HG03342 (cell line): ENCODE measurements around the gene NXPH2.
"Not testable (repeated sequence)": the region's sequence is repeated elsewhere in the genome, so short reads cannot be mapped to it uniquely, and the experiment has no call there.

Experiments
- ATAC-seq: cut with Tn5 transposase; IDR thresholded peaks from one replicate; pipeline ENCODE4 v1.9.1; 2021; ENCODE audit warnings: mild to moderate bottlenecking, moderate library complexity; ENCODE audit not compliant: unreplicated experiment

The NXPH2 gene

GRCh38 chr2:138760676-138761075, 19.5 kb downstream of the NXPH2 start:
- ATAC-seq, result no peak

- ATAC-seq, result no peak
Observed at GRCh38 chr2:138757384-138757783, 22.8 kb downstream of the NXPH2 start.

GRCh38 chr2:138752197-138752956, 27.8 kb downstream of the NXPH2 start:
- no peak for ATAC-seq

GRCh38 chr2:138744713-138745112, 35.5 kb downstream of the NXPH2 start:
- ATAC-seq, result no peak

GRCh38 chr2:138742441-138743057, 37.6 kb downstream of the NXPH2 start:
- no peak for ATAC-seq

- no peak for ATAC-seq
Observed at GRCh38 chr2:138741851-138742250, 38.3 kb downstream of the NXPH2 start.

DNA sequence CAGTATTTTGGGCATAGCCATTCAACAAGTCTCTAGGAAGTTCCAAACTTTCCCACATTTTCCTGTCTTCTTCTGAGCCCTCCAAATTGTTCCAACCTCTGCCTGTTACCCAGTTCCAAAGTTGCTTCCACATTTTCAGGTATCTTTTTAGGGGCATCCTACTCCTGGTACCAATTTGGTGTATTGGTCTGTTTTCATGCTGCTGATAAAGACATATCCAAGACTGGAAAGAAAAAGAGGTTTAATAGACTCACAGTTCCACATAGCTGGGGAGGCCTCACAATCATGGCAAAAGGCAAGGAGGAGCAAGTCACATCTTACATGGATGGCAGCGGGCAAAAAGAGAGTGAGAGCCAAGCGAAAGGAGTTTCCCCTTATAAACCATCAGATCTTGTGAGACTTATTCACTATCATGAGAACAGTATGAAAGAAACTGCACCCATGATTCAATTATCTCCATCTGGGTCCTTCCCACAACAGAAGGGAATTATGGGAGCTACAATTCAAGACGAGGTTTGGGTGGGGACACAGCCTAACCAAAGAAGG, 43.1 kb downstream of the NXPH2 start:
- not testable (repeated sequence) for ATAC-seq

GRCh38 chr2:138732651-138733050, 47.5 kb downstream of the NXPH2 start:
- no peak for ATAC-seq

- ATAC-seq, result peak; percentile 81
Observed at GRCh38 chr2:138730497-138731030, 49.6 kb downstream of the NXPH2 start.

- no peak for ATAC-seq
Observed at GRCh38 chr2:138727956-138728355, 52.2 kb downstream of the NXPH2 start.

DNA sequence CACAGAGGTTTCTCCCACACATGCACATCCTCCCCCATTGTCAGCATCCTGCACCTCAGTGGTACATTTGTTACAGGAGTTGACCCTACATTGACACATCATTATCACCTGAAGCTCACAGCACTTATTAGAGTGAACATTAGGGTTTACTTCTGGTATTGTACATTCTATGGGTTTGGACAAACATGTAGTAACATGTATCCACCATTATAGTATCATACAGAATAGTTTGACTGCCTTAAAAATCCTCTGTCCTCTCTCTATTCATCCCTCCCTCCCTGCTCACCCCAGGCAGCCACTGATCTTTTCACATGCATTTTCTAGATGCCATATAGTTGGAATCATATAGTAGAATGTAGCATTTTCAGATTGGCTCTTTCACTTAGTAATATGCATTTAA, 53.5 kb downstream of the NXPH2 start:
- no peak for ATAC-seq

- ATAC-seq, result no peak
Observed at GRCh38 chr2:138724729-138725459, 55.3 kb downstream of the NXPH2 start.

DNA sequence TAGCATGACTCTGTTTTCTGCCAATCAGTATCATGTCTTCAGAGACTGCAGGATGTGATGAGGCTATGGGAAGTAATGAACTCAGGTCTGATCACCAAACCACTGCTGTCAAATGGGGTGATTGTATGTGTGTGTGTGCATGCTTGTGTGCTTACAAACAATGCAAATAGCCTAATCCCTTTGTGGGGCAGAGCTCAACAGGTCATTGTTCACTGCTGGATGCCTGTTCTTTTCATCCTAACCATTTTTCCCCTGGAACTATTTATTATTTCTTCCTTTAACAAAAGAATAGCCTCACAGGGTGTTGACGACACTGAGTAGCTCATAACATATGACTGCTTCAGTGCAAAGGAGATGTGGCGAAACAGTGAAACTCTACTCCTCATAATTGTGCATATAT, 55.9 kb downstream of the NXPH2 start:
- ATAC-seq, result no peak

- no peak for ATAC-seq
Observed at GRCh38 chr2:138723196-138723987, 56.8 kb downstream of the NXPH2 start.

GRCh38 chr2:138722316-138722715, 57.9 kb downstream of the NXPH2 start:
- no peak for ATAC-seq

- ATAC-seq, result no peak
Observed at GRCh38 chr2:138720035-138720838, 60.0 kb downstream of the NXPH2 start.

DNA sequence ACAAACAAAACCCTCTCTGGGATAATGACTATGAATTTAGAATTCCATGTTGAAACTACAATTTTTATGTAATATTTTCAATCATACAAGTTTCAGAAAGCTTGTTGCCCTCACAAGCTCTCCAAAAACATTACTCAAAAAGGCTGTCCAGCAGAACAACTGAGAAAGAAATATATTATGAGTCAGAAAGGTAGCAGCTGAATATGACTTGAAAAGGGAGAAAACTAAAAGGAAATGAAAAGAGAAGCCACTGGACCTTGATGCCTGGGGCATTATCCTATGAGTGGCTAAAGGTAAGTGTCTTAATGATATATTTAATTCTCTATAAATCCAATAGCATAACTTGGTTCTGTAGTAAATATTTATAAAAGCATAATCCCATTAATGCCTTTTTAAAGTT, 61.8 kb downstream of the NXPH2 start:
- peak; percentile 72 for ATAC-seq

GRCh38 chr2:138716183-138716582, 64.0 kb downstream of the NXPH2 start:
- no peak for ATAC-seq

GRCh38 chr2:138713504-138713903, 66.7 kb downstream of the NXPH2 start:
- no peak for ATAC-seq

DNA sequence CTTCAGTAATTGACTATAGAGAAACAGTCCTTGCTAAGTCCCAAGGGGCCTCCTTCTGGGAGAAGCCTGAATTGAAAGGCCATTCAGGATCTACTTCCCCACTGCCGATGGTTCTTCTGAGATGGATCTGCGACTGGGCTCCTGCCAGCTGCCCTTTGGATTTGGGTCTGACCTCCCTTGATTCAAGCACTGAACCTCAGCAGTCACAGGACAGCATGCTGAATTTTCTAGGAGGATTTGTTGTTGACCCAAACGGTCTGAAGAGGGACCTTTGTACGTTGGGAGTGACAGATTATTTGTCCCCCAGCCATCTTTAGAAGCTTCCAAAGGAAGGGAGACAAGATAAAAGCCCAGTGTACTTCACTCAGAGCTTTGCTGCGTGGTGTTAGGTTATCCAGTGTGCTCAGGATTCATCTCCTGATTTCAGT, 67.1 kb downstream of the NXPH2 start:
- no peak for ATAC-seq
